Neural progenitor cell (in vitro differentiated cells): ENCODE measurements around the gene PHPT1.

Source experiments
- CTCF ChIP-seq: fragments of 200-600 bp; sonication (generic); IDR thresholded peaks from 2 replicates; pipeline ENCODE4 v1.5.1; 2017; ENCODE audit warnings: antibody characterized with exemption, mild to moderate bottlenecking
- EZH2 ChIP-seq: fragments of 200-600 bp; sonication (generic); IDR thresholded peaks from 2 replicates; pipeline ENCODE4 v1.6.1; 2017; ENCODE audit warnings: antibody characterized with exemption, mild to moderate bottlenecking, moderate library complexity
- EZH2phosphoT487 ChIP-seq: fragments of 200-600 bp; sonication (generic); IDR thresholded peaks from 2 replicates; pipeline ENCODE4 v1.6.1; 2017; ENCODE audit warnings: antibody characterized with exemption

DNA sequence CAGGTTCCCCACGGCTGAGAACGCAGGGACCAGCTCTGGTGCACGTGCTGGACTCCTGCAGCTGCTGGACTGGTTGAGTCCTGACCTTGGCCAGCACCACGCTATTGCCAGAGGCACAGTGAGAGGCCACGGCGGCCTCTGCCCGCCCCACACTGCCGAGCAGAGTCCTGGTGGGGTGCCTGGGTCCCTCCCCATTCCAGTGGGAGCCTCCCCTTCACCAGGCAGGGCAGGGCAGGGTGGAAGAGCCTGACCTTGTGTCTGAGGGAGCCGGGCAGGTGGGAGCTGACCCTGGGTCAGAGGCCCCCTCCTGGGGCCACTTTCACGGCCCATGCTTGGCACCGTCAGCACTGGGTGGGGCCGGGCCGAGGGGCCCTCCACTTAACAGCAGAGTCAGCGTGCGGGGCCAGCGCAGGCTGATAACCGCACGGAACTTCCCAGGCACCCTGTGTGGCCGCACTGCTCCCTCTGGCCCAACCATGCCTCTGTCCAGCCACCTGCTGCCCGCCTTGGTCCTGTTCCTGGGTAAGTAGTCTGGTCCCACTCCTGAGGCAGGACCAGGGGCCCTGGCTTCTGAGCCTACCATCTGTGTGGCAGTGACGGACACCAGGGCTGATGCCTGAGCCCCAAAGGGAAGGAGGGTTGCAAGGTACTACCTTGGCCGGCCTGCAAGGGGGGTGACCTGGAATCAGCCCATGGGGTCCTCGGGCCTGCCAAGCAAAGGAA, 2.9 kb downstream of the PHPT1 start, which contains the start of gene MAMDC4:
- no peak for TF ChIP-seq CTCF
- TF ChIP-seq EZH2, result no peak
- no peak for TF ChIP-seq EZH2phosphoT487
